HG03139 (cell line): ENCODE measurements around the gene IGFL2.
"Not testable (repeated sequence)": the region's sequence is repeated elsewhere in the genome, so short reads cannot be mapped to it uniquely, and the experiment has no call there.

Experiments
- ATAC-seq: cut with Tn5 transposase; IDR thresholded peaks from one replicate; pipeline ENCODE4 v1.9.1; 2021; ENCODE audit not compliant: unreplicated experiment

Gene IGFL2

GRCh38 chr19:46147791-46148288, at the start of gene IGFL2:
IGFL2 (plus strand) TSS chr19:46148238; CDS start chr19:46148279, 41 bp downstream.
- ATAC-seq: no peak

GRCh38 chr19:46100344-46100743, 47.7 kb upstream of the IGFL2 start:
- no peak for ATAC-seq

- no peak for ATAC-seq
Measured at GRCh38 chr19:46101293-46101692, 46.7 kb upstream of the IGFL2 start.

- ATAC-seq: not testable (repeated sequence)
Measured at GRCh38 chr19:46102333-46102732, 45.7 kb upstream of the IGFL2 start.

GRCh38 chr19:46107371-46107770, 40.7 kb upstream of the IGFL2 start:
- no peak for ATAC-seq

- ATAC-seq: no peak
Measured at GRCh38 chr19:46109876-46110275, 38.2 kb upstream of the IGFL2 start.

- ATAC-seq: no peak
Measured at GRCh38 chr19:46111376-46111775, 36.7 kb upstream of the IGFL2 start.

- no peak for ATAC-seq
Measured at GRCh38 chr19:46112527-46112926, 35.5 kb upstream of the IGFL2 start.

- no peak for ATAC-seq
Measured at GRCh38 chr19:46113726-46114125, 34.3 kb upstream of the IGFL2 start.

- no peak for ATAC-seq
Measured at GRCh38 chr19:46115396-46116106, 32.5 kb upstream of the IGFL2 start.

GRCh38 chr19:46116121-46116520, 31.9 kb upstream of the IGFL2 start:
- ATAC-seq: no peak

- no peak for ATAC-seq
Measured at GRCh38 chr19:46118136-46118535, 29.9 kb upstream of the IGFL2 start.

- ATAC-seq: no peak
Measured at GRCh38 chr19:46124638-46125115, 23.4 kb upstream of the IGFL2 start, which contains the start of gene IGFL3. IGFL3 (minus strand) TSS chr19:46124688; CDS start chr19:46124649, 39 bp downstream.

- ATAC-seq: no peak
Measured at GRCh38 chr19:46125447-46125846, 22.6 kb upstream of the IGFL2 start.

- no peak for ATAC-seq
Measured at GRCh38 chr19:46126086-46126580, 21.9 kb upstream of the IGFL2 start.

GRCh38 chr19:46131485-46132143, 16.4 kb upstream of the IGFL2 start:
- no peak for ATAC-seq

GRCh38 chr19:46132508-46133100, 15.4 kb upstream of the IGFL2 start:
- ATAC-seq: no peak

- ATAC-seq: no peak
Measured at GRCh38 chr19:46133101-46133627, 14.9 kb upstream of the IGFL2 start.

GRCh38 chr19:46133777-46134241, 14.2 kb upstream of the IGFL2 start:
- no peak for ATAC-seq

- ATAC-seq: no peak
Measured at GRCh38 chr19:46134527-46134926, 13.5 kb upstream of the IGFL2 start.

GRCh38 chr19:46137915-46138473, 10.0 kb upstream of the IGFL2 start:
- ATAC-seq: no peak
